HG02763 (cell line): ENCODE results near the gene GATAD1.
"Not testable (repeated sequence)": the region's sequence is repeated elsewhere in the genome, so short reads cannot be mapped to it uniquely, and the experiment has no call there.

ENCODE experiments used
- ATAC-seq: cut with Tn5 transposase; IDR thresholded peaks from one replicate; pipeline ENCODE4 v1.9.1; 2021; ENCODE audit warnings: mild to moderate bottlenecking, moderate library complexity; ENCODE audit not compliant: unreplicated experiment

The GATAD1 gene

GRCh38 chr7:92447345-92448204 is at the start of gene GATAD1:
TSS of gene GATAD1 (plus strand) at chr7:92447482. CDS start at chr7:92447730, 248 bp downstream.
- ATAC-seq = peak; percentile 90

DNA sequence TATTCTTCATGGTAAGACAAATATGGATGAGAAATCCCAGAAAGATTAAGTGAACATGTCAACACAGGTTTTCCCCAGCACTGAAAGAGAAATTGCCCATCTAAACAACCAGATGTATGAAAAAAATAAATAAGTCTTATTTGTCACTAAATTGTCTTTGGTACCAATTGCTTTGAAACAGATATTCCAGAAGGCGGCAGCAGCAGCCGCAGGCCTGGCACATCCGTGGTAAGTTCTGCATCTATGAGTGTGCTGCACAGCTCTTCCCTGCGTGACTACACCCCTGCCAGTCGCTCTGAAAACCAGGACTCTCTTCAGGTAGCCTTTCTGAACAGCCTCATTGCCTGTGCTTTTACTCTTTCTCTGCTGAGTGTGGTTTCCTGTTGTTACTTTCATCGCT is 49.7 kb upstream of the GATAD1 start:
- no peak for ATAC-seq

- ATAC-seq = no peak
Measured at GRCh38 chr7:92400013-92400412, 47.3 kb upstream of the GATAD1 start.

GRCh38 chr7:92402920-92403759 is 44.1 kb upstream of the GATAD1 start:
- no peak for ATAC-seq

- no peak for ATAC-seq
Measured at GRCh38 chr7:92403760-92404074, 43.6 kb upstream of the GATAD1 start.

- ATAC-seq = no peak
Measured at GRCh38 chr7:92404170-92404614, 43.1 kb upstream of the GATAD1 start.

GRCh38 chr7:92409357-92409756 is 37.9 kb upstream of the GATAD1 start:
- ATAC-seq = no peak

DNA sequence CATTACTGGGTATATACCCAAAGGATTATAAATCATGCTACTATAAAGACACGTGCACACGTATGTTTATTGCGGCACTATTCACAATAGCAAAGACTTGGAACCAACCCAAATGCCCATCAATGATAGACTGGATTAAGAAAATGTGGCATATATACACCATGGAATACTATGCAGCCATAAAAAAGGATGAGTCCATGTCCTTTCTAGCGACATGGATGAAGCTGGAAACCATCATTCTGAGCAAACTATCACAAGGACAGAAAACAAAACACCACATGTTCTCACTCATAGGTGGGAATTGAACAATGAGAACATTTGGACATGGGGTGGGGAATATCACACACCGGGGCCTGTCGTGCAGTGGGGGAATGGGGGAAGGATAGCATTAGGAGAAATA is 37.1 kb upstream of the GATAD1 start:
- not testable (repeated sequence) for ATAC-seq

- ATAC-seq = no peak
Measured at GRCh38 chr7:92412745-92413144, 34.5 kb upstream of the GATAD1 start.

DNA sequence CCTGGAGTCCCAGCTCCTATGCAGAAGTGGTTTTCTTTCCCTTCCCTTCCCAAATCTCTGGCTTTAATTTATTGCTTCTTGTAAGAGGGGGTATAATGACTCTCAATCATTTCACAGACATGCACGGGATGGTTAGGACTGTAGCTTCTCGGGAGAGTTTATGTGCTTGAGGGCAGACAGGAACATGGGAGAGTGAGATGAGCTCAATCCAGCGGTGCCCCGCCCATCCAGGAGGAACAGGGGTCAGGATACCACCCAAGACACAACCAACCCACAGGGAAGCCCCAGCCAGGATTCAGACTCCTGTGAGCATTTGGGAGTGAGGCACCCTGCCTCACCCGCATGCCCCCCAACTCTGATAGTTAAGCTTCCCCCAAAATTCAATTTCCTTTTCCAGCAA is 33.7 kb upstream of the GATAD1 start:
- no peak for ATAC-seq

DNA sequence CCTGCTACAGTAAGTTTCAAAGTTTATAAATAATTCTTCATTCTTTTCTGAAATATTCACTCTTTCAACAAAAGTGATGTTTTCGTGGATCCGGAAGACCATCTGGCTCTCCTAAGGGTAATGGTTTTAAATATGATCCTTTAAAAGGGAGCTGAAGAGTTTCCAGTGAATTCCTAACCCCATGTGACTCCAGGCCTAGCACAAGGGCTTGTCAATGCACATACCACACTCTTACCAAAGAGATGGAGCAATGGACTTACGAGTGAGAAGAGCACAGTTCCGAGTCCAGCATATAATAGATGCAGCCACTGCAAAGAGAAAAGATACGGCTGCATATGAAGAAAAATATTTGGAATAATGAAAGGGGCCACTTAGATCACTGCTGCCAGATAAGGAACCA is 32.1 kb upstream of the GATAD1 start:
- no peak for ATAC-seq

DNA sequence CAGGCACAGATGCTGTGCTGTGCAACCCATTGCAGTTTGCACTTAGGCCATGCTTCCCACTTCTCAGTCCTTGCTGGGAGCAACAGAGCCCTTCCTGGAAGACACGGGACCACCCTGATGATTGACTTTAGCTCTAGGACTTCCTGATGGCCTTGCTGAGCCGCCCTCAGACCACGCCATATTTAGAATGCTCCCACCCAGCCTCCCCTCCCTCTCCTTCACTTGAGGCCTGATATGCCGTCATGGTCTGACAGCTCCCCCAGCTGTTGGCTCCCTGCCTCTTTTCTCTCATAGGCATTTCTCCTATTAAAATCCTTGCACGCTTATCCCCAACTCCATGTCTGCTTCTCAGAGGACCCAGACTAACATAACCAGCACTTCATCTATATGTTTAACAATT is 29.4 kb upstream of the GATAD1 start:
- ATAC-seq = no peak

DNA sequence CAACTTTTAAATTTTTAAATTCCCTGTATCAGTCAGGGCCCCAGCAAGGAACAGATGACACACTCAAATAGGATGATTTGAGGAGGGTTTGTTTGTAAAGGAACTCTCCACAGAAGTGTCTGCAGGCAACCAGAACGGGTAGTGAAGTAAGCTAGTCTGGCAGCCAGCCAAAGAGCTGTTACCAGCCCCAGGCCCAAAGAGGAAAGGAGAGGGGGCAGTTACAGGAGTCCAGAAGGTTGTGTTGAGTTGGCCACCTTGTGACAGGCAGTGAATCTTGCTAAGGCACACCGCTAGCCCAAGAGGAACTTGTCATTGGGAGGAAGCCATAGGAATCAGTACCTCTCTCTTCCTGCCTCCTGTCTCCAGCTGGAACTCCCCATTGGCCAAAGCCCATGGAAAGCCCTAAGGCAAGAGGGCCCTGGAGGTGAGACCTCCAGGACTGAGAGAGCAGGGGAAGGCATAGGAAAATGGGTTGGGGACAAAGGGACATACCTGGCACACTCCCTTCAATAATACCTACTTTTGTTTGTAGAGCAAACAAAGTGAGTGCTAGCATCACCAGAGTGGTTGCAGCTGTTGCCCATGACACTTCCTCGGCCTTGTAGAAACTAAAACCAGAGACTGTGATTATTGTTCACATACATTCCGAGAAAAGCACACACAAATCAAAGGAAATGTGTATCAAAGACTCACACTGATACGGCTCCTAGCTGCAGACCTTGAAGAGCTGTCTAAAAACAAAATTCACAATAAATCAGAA is 25.4 kb upstream of the GATAD1 start:
- no peak for ATAC-seq

DNA sequence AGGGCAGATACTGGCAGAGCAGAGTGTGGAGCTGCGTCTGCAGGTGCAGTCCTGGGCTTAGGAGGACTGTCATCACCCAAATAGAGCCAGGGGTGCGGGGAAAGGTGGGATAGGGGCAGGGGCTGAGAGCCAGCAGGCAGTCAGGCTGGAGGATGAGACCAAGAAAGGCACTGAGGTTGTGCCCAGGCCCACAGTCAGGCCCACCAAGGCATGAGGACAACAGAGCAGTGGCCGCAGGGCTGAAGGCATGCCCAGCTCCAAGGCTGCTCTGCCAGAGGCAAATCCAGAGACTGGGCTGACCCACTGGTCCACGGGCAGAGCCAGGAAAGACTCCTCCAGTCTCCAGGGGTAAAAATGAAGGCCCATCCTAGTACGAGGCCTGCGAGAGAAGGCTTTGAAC is 24.4 kb upstream of the GATAD1 start:
- no peak for ATAC-seq

- ATAC-seq = no peak
Measured at GRCh38 chr7:92423710-92424131, 23.6 kb upstream of the GATAD1 start.

DNA sequence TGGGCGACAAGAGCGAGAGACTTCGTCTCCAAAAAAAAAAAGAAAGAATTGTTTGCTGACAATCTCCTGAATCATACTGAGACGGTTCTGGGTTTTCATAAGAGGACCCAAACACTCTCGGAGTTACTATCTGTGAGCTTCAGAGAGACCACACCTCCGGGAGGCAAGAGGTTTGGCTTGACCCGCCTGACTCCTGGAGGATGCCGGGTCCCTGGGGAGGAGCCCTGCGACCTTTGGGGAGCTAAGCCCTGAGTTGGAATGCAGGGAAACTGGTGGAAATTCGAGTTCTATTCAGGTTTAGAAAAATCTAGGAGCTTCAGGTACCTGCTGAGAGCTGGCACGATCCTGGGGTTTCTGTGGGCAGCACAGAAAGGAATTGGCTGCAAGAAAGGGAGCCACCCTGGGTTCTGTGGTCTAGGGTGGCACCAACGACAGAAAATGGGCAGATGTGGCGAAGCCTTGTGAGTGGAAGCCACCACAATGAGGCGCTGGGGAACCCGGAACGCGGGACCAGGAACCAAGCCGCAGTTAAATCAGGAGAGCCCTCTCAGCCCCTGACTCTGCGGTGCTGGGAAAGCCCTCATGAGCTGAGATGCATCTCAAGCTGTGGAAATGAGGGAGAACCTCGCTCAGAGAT is 21.9 kb upstream of the GATAD1 start:
- ATAC-seq = no peak

- ATAC-seq = no peak
Measured at GRCh38 chr7:92427193-92427592, 20.1 kb upstream of the GATAD1 start.

DNA sequence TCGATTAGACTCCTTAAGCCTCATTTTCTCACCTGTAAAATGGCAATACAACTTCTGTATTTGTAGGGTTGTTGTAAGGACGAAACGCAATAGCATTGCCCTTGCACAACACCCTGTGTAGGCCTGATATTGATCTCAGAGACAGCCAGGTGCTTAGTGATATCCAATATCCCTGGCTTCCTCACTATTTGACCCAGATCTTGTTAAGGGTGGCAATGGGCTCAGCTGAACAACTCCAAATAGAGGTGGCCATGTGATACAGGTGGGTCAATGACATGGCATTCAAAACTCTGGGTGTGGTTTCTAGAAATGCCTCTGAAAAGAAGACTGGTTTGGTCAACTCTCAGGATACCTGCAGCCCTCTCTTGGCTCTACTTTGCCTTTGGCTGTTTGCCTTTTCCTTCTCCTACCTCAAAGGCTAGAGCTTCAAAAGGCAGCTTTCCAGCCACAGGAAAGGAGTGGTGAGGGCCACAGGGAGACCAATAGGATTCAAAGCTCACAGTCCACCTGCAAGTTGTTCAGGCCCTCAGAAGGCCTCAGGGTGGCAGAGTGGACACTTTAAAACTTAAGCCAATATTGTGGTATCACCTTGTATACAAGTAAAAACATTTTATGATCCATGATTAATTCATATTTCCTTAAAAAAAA is 14.9 kb upstream of the GATAD1 start:
- no peak for ATAC-seq

DNA sequence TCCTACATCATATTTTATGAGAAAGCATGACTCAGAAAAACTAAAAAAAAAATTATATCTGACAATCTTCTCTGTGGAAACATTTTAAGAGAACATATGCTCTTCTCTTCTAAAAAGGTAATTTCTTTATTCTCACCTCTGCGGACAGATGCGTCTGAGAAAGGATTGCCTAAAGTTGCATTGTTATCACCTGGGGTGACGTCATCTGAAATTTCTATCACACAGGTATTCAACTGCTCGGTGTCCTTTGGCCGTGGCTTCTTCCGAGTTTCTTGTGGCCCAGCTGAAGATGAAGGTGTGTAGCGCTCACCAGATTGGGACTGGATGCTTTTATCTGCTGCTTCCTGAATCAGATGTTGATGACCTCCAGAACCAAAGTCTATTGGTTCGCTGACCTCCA is 14.3 kb upstream of the GATAD1 start:
- ATAC-seq = no peak

GRCh38 chr7:92435542-92435941 is 11.7 kb upstream of the GATAD1 start:
- ATAC-seq = no peak
